Inflammatory macrophage treated with lipopolysaccharide for 4 hours (primary cell): Measurements from ENCODE around the gene WNK4.

ENCODE experiments used
- DNase-seq: peaks from one replicate; pipeline ENCODE4 v3.0.0-alpha.2; 2020

WNK4 gene

GRCh38 chr17:42773290-42774035, 6.9 kb upstream of the WNK4 start, which contains the start of gene VPS25:
TSS of gene VPS25 (plus strand) at chr17:42773449. CDS start at chr17:42773476, 27 bp downstream.
- DNase-seq, result peak; percentile 88

DNA sequence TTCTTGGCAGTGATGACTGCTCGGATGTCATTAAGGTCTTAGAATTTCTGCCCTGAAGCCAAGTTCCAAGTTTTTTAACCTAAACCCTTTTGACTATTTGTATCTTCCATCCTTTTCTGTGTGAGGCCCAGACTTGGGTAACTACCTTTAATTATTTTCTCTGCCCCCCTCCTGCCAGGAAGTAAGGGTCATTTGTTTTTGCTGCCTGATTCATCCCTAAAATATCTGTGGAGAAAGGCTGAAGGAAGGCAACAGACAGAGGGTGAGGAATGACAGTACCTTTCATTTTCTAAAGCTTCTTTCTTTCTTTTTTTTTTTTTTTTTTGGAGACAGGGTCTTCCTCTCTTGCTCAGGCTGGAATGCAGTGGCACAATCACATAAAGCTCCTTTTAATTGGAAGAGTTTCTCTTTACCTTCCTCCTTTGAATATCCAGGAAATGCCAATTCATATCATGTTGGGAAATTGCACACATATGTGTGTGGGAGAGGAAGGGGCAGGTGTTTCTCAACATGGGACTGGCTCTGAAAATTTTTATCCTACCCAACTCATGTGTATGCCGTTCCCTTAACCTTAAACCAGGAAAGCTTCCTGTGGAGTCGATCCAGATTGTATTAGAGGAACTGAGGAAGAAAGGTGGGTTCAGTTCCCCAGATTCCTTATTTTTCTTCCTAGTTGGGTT, 6.2 kb upstream of the WNK4 start:
- peak; percentile 46 for DNase-seq

GRCh38 chr17:42775534-42776098, 4.8 kb upstream of the WNK4 start:
- peak; percentile 90 for DNase-seq

DNA sequence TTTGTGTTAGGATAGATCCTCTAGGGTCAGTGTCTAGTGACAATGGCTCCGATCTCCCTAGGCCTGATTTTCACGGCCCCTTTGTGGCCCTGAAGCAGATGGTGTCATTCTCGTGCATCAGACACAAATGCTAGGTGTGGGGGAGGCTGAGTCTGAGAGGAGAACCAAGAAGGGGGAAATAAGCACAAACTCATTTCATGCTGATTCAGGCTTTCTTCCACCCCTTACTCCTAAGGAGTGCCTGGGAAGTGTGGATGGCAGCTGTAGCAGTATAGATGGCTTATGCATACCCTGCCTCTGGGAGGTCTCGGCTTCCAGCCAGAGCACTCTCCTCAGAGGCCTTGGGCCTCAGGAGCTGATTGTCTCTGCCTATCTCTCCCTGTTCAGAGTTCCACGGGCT, 1.8 kb upstream of the WNK4 start:
- no peak for DNase-seq

DNA sequence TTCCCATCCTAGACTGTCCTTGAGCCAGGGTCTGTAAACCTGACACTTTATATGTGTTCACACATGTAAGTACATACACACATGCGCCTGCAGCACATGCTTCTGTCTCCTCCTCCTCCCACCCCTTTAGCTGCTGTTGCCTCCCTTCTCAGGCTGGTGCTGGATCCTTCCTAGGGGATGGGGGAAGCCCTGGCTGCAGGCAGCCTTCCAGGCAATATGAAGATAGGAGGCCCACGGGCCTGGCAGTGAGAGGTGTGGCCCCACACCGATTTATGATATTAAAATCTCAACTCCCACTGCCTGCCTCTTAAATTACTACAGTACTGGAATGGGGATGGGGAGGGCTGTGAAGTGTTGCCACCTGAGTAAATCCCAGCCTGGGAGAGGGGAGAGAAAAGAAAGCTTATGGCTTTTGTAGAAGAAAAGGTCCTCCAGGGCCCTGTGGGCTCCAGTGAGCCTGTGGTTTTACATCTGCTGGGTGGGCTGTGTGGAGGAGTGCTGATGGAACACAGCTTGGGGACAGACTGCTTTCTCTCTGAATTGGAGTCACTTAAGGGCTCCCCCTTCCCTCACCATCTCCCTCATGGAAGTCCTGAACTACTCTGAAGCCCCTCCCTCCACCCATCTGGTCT, 990 bp upstream of the WNK4 start:
- no peak for DNase-seq

DNA sequence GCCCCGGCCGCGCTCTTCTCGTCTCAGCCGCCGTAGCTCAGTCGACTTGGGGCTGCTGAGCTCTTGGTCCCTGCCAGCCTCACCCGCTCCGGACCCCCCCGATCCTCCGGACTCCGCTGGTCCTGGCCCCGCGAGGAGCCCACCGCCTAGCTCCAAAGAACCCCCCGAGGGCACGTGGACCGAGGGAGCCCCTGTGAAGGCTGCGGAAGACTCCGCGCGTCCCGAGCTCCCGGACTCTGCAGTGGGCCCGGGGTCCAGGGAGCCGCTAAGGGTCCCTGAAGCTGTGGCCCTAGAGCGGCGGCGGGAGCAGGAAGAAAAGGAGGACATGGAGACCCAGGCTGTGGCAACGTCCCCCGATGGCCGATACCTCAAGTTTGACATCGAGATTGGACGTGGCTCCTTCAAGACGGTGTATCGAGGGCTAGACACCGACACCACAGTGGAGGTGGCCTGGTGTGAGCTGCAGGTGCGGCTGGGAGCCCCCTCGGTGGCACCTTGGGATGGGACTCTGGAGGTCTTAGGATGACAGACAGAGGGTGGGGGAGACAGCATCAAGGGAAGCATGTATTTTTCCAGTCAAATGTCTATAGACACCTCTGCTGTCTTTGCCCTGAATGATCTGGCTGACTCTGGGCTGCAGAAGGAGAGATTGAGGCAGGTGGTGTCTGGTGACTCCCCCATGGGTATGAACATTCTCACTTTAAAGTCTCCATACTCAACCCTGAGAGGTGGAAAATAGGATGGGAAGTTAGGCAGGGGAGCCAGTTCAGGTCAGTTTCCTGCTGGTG, 635 bp downstream of the WNK4 start:
- DNase-seq, result no peak

- DNase-seq, result no peak
These were observed 1.3 kb downstream of the WNK4 start for GRCh38 chr17:42781639-42782165.

- DNase-seq, result no peak
These were observed 2.0 kb downstream of the WNK4 start for GRCh38 chr17:42782166-42783061.

GRCh38 chr17:42783062-42783790, 2.8 kb downstream of the WNK4 start:
- no peak for DNase-seq

DNA sequence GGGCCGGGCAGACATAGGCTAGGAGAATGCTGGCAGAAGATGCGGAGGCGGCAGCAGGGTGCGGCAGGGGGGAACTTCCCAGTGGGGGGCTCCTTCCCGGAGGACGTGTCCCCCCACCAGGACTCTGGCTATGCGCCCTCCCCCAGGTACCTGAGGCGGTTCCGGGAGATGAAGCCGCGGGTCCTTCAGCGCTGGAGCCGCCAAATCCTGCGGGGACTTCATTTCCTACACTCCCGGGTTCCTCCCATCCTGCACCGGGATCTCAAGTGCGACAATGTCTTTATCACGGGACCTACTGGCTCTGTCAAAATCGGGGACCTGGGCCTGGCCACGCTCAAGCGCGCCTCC, 3.4 kb downstream of the WNK4 start:
- no peak for DNase-seq

DNA sequence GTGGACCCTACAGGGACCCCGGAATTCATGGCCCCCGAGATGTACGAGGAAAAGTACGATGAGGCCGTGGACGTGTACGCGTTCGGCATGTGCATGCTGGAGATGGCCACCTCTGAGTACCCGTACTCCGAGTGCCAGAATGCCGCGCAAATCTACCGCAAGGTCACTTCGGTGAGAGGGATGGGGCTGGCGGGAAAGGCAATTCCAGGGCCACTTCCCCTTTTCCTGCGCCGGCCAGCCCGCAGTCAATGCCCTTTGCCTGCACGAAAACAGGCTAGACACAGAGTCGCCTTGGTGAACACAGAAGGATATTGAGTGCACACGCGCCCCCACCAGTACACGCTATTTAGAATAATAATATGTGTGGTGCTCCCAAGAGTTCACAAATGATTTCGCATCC, 4.0 kb downstream of the WNK4 start:
- peak; percentile 23 for DNase-seq

GRCh38 chr17:42784811-42785592, 4.6 kb downstream of the WNK4 start:
- DNase-seq, result no peak

DNA sequence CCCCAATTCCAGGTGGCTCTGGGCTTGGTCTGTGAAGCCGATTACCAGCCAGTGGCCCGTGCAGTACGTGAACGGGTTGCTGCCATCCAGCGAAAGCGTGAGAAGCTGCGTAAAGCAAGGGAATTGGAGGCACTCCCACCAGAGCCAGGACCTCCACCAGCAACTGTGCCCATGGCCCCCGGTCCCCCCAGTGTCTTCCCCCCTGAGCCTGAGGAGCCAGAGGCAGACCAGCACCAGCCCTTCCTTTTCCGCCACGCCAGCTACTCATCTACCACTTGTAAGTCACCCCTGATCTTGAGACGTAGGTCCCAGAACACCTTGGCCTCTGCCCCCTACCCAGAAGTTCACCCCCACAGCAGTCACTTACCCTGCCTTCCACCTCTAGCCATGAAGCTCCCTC, 6.9 kb downstream of the WNK4 start:
- DNase-seq, result no peak

- DNase-seq, result no peak
These were observed 11.5 kb downstream of the WNK4 start for GRCh38 chr17:42791948-42792347.

DNA sequence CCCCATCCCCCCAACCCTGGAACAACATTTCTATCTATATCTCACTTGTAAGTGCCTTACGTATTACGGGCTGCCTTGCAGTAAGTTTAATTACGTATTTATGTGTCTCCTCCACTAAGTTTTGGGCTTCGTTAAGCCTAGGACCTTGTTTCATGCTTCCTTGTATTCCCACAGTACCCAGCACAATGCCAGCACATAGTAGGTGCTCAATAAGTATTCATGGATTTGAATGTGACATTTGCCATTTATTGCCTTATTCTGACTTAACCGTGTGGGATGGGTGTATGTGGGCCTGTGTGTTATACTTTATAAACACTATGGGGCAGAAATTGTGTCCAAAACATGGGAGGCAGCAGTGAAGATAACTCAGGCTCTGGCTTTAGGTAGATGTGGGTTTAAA, 12.1 kb downstream of the WNK4 start:
- DNase-seq, result no peak

- no peak for DNase-seq
These were observed 14.7 kb downstream of the WNK4 start for GRCh38 chr17:42795061-42795460.

- DNase-seq, result no peak
These were observed 15.1 kb downstream of the WNK4 start for GRCh38 chr17:42795465-42795864.

GRCh38 chr17:42796066-42796758, 15.8 kb downstream of the WNK4 start:
- no peak for DNase-seq
